Measurements from ENCODE around the gene PCP4L1.
"Not testable (repeated sequence)": the region's sequence is repeated elsewhere in the genome, so short reads cannot be mapped to it uniquely, and the experiment has no call there.

PCP4L1 gene

DNA sequence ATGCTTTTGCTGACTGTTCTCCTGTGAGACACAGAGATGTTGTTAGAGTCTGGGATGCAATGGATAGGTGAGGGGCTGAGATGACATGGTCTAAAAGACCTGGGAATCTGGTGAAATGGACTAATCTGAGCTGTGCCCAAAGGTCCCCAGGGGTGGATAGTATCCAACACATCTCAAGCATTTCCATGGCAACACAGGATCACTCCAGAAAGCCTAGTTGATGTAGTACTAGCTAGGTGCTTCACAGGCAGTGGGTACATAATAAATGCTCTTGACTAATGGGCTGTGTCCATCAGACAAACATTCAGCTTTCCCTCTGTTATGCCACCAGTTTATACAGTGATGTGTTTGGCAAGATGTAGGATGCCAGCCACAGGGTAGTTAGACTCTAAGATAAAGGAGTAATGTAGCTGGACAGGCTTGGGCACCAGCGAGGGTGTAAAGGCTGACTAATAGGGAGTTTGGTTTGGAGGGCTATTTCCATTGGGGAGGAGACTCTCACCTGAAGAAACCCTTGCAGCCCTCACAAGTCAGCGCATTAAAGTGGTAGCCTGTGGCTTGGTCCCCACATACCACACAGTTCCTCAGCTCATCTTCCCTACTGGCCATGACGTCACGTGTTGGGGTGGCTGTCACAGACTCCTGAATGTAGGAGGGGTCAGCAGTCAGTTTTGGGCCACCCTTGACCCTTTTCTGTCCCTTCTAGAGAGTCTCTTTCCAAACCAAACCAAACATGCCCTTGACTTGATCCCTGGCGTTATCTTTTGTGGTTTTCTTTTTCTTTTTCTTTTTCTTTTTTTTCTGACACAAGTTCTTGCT, 22.4 kb upstream of the PCP4L1 start:
- Histone ChIP-seq H3K27me3 (no peaks in the 10 kb centered on the region), H3K4me2 (no peak overlapping the region), H3K4me3 (no peak overlapping the region), H3K9me3 (replicated peaks in 1 of 11) (no peaks in the 10 kb centered on the region), H4K20me1 (no peaks in the 10 kb centered on the region), H3K4me1 (no peaks in the 10 kb centered on the region), H3K36me3 (peaks cover 0 to 4% (median 0%) of the 10 kb centered on the region in 11 experiments; a peak in 4 of 22 replicates), H3K9ac (no peak overlapping the region), H3K27ac (no peak overlapping the region)
- TF ChIP-seq Cebpa-rat (IDR thresholded peaks at IDR 0.05), result no peak

DNA sequence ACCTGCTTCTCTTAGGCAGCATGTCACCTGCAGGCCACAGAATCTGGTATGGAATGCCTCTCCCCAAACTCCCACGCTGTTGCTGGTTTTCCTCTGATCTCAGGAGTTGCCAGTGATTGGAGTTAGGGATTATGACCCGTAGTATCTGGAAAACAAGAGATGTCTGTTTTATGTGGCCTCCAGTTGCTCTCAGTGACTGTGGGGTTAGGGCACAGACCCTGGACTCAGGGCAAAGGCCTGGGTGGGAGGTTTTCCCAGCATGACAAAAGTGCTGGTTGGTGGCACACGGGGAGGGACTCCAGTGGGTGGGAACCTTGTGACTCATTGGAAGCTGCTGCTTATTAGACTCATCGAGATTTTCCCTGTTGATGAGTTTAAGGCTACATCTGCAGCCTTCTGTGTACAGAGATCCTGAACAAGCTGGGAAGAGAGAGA, 20.5 kb upstream of the PCP4L1 start, which contains the start of gene NR1I3:
Gene NR1I3 (minus strand): TSS at position 165 of the 435 bp plus-strand sequence. CDS start 1,638 bp downstream, outside the sequence.
- Histone ChIP-seq H3K4me3 (no peak within 1 kb of the TSS), H3K9ac (no peak within 1 kb of the TSS), H3K9me3 (replicated peaks in 1 of 11) (no peaks in the 10 kb centered on the region), H3K4me2 (no peak within 1 kb of the TSS), H3K27me3 (no peaks in the 10 kb centered on the region), H3K27ac (no peak within 1 kb of the TSS), H4K20me1 (no peaks in the 10 kb centered on the region), H3K4me1 (peaks cover 0 to 14% (median 5%) of the 10 kb centered on the region in 10 experiments; a peak in 8 of 20 replicates), H3K36me3 (no peaks in the 10 kb centered on the region)
- no peak for TF ChIP-seq Cebpa-rat (IDR thresholded peaks at IDR 0.05)

GRCh38 chr1:161241682-161242081, 16.9 kb upstream of the PCP4L1 start:
- no peak overlapping the region for H3K27ac ChIP-seq
- H3K9me3 ChIP-seq (replicated peaks in 1 of 11), result no peaks in the 10 kb centered on the region
- no peak overlapping the region for H3K9ac ChIP-seq
- no peak for TF ChIP-seq Cebpa-rat (IDR thresholded peaks at IDR 0.05)
- no peaks in the 10 kb centered on the region for H3K36me3 ChIP-seq
- H3K4me3 ChIP-seq, result no peak overlapping the region
- H4K20me1 ChIP-seq, result no peaks in the 10 kb centered on the region
- no peaks in the 10 kb centered on the region for H3K27me3 ChIP-seq
- peak overlapping the region in 5 of 11 experiments; percentile 6 to 42 (median 15); a peak in 4 of 22 replicates for H3K4me2 ChIP-seq
- peaks cover 0 to 14% (median 5%) of the 10 kb centered on the region in 10 experiments; a peak in 8 of 20 replicates for H3K4me1 ChIP-seq

DNA sequence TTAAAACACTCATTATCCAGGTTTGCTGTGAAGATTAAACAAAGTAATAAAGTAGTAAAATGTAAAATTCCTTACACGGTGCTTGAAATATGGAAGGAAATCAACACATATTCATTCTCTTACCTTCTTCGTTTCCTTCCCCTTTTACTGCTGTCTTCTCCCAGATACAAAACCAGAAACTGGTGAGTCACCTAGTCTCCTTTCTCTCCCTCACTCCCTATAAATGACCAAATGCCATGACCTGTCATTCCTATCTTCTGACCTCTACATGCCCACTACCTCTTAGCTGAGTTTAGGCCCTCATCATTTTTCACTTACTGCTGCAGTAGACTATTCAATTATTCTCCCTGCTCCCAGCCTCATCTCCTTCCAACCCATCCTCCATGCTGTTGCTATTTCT, 16.2 kb upstream of the PCP4L1 start:
- H3K4me1 ChIP-seq, result peaks cover 0 to 14% (median 5%) of the 10 kb centered on the region in 10 experiments; a peak in 8 of 20 replicates
- no peaks in the 10 kb centered on the region for H3K27me3 ChIP-seq
- peak overlapping the region in 4 of 11 experiments; percentile 6 to 42 (median 26); a peak in 4 of 22 replicates for H3K4me2 ChIP-seq
- H3K4me3 ChIP-seq, result no peak overlapping the region
- no peaks in the 10 kb centered on the region for H3K9me3 ChIP-seq (replicated peaks in 1 of 11)
- no peaks in the 10 kb centered on the region for H3K36me3 ChIP-seq
- H4K20me1 ChIP-seq, result no peaks in the 10 kb centered on the region
- no peak overlapping the region for H3K27ac ChIP-seq
- no peak for TF ChIP-seq Cebpa-rat (IDR thresholded peaks at IDR 0.05)
- H3K9ac ChIP-seq, result no peak overlapping the region

GRCh38 chr1:161244888-161245287, 13.7 kb upstream of the PCP4L1 start:
- H4K20me1 ChIP-seq, result no peaks in the 10 kb centered on the region
- H3K4me1 ChIP-seq, result peaks cover 0 to 14% (median 5%) of the 10 kb centered on the region in 10 experiments; a peak in 8 of 20 replicates

DNA sequence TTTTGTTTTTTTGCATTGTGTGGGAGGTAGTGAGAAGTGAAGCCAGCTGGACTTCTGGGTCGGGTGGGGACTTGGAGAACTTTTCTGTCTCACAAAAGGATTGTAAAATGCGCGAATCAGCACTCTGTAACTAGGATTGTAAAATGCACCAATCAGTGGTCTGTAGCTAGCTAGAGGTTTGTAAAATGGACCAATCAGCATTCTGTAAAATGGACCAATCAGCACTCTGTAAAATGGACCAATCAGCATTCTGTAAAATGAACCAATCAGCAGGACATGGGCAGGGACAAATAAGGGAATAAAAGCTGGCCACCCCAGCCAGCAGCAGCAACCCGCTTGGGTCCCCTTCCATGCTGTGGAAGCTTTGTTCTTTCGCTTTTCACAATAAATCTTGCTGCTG, 8.4 kb upstream of the PCP4L1 start:
- not testable (repeated sequence) for H3K4me3 ChIP-seq, H3K27me3 ChIP-seq, H3K36me3 ChIP-seq, H3K9ac ChIP-seq, H4K20me1 ChIP-seq, H3K4me2 ChIP-seq, H3K4me1 ChIP-seq, H3K27ac ChIP-seq
- H3K9me3 ChIP-seq (replicated peaks in 1 of 11), result peaks cover 0 to 23% (median 14%) of the 10 kb centered on the region in 11 experiments; a peak in 18 of 22 replicates

More at GRCh38 chr1:161244888-161245287, 13.7 kb upstream of the PCP4L1 start:
- H3K9ac ChIP-seq, result no peak overlapping the region
- H3K36me3 ChIP-seq, result no peaks in the 10 kb centered on the region
- H3K4me3 ChIP-seq, result no peak overlapping the region
- no peak overlapping the region for H3K27ac ChIP-seq
- no peaks in the 10 kb centered on the region for H3K27me3 ChIP-seq
- no peak overlapping the region for H3K4me2 ChIP-seq
- H3K9me3 ChIP-seq (replicated peaks in 1 of 11), result peaks cover 0 to 5% (median 2%) of the 10 kb centered on the region in 11 experiments; a peak in 14 of 22 replicates
- TF ChIP-seq Cebpa-rat (IDR thresholded peaks at IDR 0.05), result no peak

DNA sequence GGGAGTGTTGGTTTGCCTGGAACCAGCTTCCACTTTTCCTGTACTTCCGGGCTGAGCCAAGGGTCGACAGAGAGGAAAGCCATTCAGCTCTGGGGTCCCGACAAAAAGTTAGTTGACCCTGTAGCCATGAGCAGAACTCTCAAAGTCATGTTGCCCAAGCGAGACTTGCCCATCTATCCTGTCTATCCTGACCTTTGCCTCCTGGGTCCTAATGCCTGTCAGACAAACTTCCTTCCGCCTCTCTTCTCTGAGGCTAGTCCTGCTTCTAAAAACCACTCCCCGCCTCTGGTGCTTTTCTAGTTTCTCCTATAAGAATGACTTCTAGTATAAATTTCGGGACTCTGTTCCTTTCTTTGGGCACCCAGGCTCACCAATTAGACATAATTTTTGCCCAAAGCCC, 7.7 kb upstream of the PCP4L1 start:
- H3K9me3 ChIP-seq (replicated peaks in 1 of 11), result peaks cover 0 to 30% (median 15%) of the 10 kb centered on the region in 11 experiments; a peak in 19 of 22 replicates
- H3K4me2 ChIP-seq, result no peak overlapping the region
- no peaks in the 10 kb centered on the region for H3K36me3 ChIP-seq
- no peaks in the 10 kb centered on the region for H3K27me3 ChIP-seq
- H4K20me1 ChIP-seq, result no peaks in the 10 kb centered on the region
- peaks cover 0 to 8% (median 0%) of the 10 kb centered on the region in 10 experiments; a peak in 4 of 20 replicates for H3K4me1 ChIP-seq
- H3K9ac ChIP-seq, result no peak overlapping the region
- H3K4me3 ChIP-seq, result no peak overlapping the region
- H3K27ac ChIP-seq, result no peak overlapping the region
- no peak for TF ChIP-seq Cebpa-rat (IDR thresholded peaks at IDR 0.05)

- Histone ChIP-seq H3K36me3 (no peaks in the 10 kb centered on the region), H3K9me3 (replicated peaks in 1 of 11) (peaks cover 7 to 37% (median 23%) of the 10 kb centered on the region in 11 experiments), H3K4me3 (no peak overlapping the region), H3K27ac (no peak overlapping the region), H3K4me1 (peaks cover 0 to 8% (median 0%) of the 10 kb centered on the region in 10 experiments; a peak in 4 of 20 replicates), H4K20me1 (no peaks in the 10 kb centered on the region), H3K27me3 (no peaks in the 10 kb centered on the region), H3K9ac (no peak overlapping the region), H3K4me2 (no peak overlapping the region)
- TF ChIP-seq Cebpa-rat (IDR thresholded peaks at IDR 0.05), result no peak
These were observed 7.0 kb upstream of the PCP4L1 start for GRCh38 chr1:161251579-161251978.

DNA sequence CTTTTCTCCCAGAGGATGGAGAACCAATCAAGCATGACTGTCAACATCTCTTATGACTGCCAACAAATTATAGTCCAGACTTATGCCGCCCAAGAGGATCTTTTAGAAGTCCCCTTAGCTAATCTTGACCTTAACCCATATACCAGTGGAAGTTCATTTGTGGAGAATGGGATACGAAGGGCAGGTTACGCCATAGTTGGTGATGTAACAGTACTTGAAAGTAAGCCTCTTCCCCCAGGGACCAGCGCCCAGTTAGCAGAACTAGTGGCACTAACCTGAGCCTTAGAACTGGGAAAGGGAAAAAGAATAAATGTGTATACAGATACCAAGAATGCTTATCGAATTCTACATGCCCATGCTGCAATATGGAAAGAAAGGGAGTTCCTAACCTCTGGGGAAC, 3.2 kb upstream of the PCP4L1 start:
- not testable (repeated sequence) for H3K4me3 ChIP-seq, H3K36me3 ChIP-seq, H3K27ac ChIP-seq, H3K27me3 ChIP-seq, H3K9ac ChIP-seq, H4K20me1 ChIP-seq
- H3K4me2 ChIP-seq, result peak overlapping the region in 4 of 11 experiments; percentile 8 to 28 (median 16); a peak in 4 of 22 replicates
- H3K4me1 ChIP-seq, result peaks cover 3 to 21% (median 7%) of the 10 kb centered on the region in 10 experiments; a peak in 17 of 20 replicates
- H3K9me3 ChIP-seq (replicated peaks in 1 of 11), result peaks cover 35 to 60% (median 41%) of the 10 kb centered on the region in 11 experiments

- Histone ChIP-seq H3K9me3 (replicated peaks in 1 of 11) (peaks cover 31 to 53% (median 38%) of the 10 kb centered on the region in 11 experiments), H3K4me1 (peaks cover 11 to 29% (median 14%) of the 10 kb centered on the region in 10 experiments)
- H3K4me2 ChIP-seq, H3K9ac ChIP-seq, H3K27ac ChIP-seq, H3K27me3 ChIP-seq, H3K36me3 ChIP-seq, H4K20me1 ChIP-seq, H3K4me3 ChIP-seq: not testable (repeated sequence)
These were observed 2.5 kb upstream of the PCP4L1 start for GRCh38 chr1:161255955-161256520.

DNA sequence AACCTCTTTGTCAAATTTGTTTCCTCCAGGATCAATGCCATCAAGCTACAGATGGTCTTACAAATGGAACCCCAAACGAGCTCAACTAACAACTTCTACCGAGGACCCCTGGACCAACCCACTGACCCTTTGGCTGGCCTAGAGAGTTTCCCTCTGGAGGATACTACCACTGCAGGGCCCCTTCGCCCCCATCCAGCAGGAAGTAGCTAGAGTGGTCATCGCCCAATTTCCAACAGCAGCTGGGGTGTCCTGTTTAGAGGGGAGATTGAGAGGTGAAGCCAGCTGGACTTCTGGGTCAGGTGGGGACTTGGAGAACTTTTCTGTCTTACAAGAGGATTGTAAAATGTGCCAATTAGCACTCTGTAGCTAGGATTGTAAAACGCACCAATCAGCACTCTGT, 1.4 kb upstream of the PCP4L1 start:
- not testable (repeated sequence) for H3K27ac ChIP-seq, H3K36me3 ChIP-seq, H4K20me1 ChIP-seq, H3K27me3 ChIP-seq, H3K4me3 ChIP-seq, H3K4me2 ChIP-seq, H3K9ac ChIP-seq
- H3K4me1 ChIP-seq, result peaks cover 21 to 39% (median 25%) of the 10 kb centered on the region in 10 experiments
- H3K9me3 ChIP-seq (replicated peaks in 1 of 11), result peaks cover 31 to 43% (median 35%) of the 10 kb centered on the region in 11 experiments
